Kidney epithelial cell (primary cell): Measurements from ENCODE around the gene SLC25A15. TPM values are rescaled to one million over a fixed set of nuclear protein-coding genes. Genes with fewer than 3 reads are reported as not detected.
"Not testable (repeated sequence)": the region's sequence is repeated elsewhere in the genome, so short reads cannot be mapped to it uniquely, and the experiment has no call there.

Experiments used
- DNase-seq: peaks from one replicate; pipeline ENCODE4 v3.0.0-alpha.2; 2010; ENCODE audit warnings: low read depth
- H3K27me3 ChIP-seq: 2 replicates; pipeline ENCODE4 v1.6.0; 2011; ENCODE audit warnings: low read length; ENCODE audit not compliant: control insufficient read depth, insufficient read depth
- H3K36me3 ChIP-seq: 2 replicates; pipeline ENCODE4 v1.5.1; 2011; ENCODE audit warnings: low read length; ENCODE audit not compliant: control insufficient read depth, insufficient read depth
- H3K4me3 ChIP-seq: 2 replicates; pipeline ENCODE4 v1.5.1; 2011; ENCODE audit warnings: low read depth, mild to moderate bottlenecking, control low read depth, low read length
- CTCF ChIP-seq: IDR thresholded peaks from 2 replicates; pipeline ENCODE4 v1.5.1; 2011; ENCODE audit warnings: mild to moderate bottlenecking, moderate library complexity, low read length, control low read depth, inconsistent platforms; ENCODE audit not compliant: insufficient read depth, poor library complexity, severe bottlenecking
- total RNA-seq: library from RNA; depleted of rRNA; stranded (reverse); fragments of >200 nt; gene quantifications from 2 replicates; pipeline ENCODE4 v1.2.3, GENCODE V29; 2015

SLC25A15 gene
- total RNA-seq, 1 donor from 2014 or later, result 27.5 TPM

DNA sequence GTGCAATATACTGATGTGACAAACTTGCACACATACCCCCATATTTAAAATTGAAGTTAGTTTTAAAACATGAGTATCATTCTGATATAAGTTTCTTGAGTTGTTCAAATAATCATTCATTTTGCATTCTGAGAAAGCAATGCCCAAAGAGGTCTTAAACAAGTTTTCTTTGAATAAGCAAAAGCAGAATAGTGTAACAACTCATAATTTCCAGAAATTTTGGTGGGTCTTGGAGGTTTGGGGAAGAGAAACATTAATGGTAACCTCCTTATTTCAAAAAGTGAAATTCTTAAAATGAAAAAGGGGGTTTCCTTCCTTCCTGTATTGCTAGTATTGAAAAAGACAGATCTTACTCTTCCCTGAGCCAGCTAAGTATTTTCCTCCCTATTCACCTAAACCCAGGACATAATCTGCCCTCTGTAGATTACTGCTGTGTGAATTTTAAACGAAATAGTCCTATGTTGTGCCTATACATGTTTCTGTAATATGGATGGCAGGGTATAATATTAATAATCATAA, 30.4 kb downstream of the SLC25A15 start:
- Histone ChIP-seq H3K27me3 (no peaks in the 10 kb centered on the region), H3K36me3 (no peaks in the 10 kb centered on the region), H3K4me3 (no peak overlapping the region)
- no peak for DNase-seq
- no peak for TF ChIP-seq CTCF

DNA sequence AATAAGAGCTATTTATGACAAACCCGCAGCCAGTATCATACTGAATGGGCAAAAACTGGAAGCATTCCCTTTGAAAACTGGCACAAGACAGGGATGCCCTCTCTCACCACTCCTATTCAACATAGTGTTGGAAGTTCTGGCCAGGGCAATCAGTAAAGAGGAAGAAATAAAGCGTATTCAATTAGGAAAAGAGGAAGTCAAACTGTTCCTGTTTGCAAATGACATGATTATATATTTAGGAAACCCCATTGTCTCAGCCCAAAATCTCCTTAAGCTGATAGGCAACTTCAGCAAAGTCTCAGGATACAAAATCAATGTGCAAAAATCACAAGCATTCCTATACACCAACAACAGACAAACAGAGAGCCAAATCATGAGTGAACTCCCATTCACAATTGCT, 50.3 kb downstream of the SLC25A15 start:
- H3K27me3 ChIP-seq, H3K36me3 ChIP-seq, H3K4me3 ChIP-seq, DNase-seq: not testable (repeated sequence)

DNA sequence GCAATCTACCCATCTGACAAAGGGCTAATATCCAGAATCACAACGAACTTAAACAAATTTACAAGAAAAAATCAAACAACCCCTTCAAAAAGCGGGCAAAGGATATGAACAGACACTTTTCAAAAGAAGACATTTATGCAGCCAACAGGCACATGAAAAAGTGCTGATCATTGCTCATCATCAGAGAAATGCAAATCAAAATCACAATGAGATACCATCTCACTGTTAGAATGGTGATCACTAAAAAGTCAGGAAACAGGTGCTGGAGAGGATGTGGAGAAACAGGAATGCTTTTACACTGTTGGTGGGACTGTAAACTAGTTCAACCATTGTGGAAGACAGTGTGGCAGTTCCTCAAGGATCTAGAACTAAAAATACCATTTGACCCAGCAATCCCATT, 51.5 kb downstream of the SLC25A15 start:
- not testable (repeated sequence) for H3K27me3 ChIP-seq, DNase-seq, H3K4me3 ChIP-seq, H3K36me3 ChIP-seq

Other genes with a start within 250 kb of the SLC25A15 start
- 17.0 and 17.7 TPM in 2 replicates for gene FOXO1, start 123.0 kb upstream of the SLC25A15 start, total RNA-seq
- 21.7 and 22.5 TPM in 2 replicates for gene MRPS31, start 18.4 kb upstream of the SLC25A15 start, total RNA-seq
- 60.6 and 74.1 TPM in 2 replicates for gene ELF1, start 229.7 kb downstream of the SLC25A15 start, total RNA-seq